Endothelial cell of umbilical vein (primary cell): ENCODE measurements around the gene KIAA0232. TPM values are rescaled to one million over a fixed set of nuclear protein-coding genes. Genes with fewer than 3 reads are reported as not detected.

Source experiments
- BruUV-seq: library from RNA; stranded (reverse); fragments of 400-500 nt; replicated peaks from 2 replicates; lab custom pipeline; 2021; lab: Mats Ljungman, UMichigan
- CTCF ChIA-PET: fragments of 300-600, 350-600 bp; sonication (Branson Sonifier 250); formaldehyde crosslinking; loops from one replicate; lab custom pipeline; 2021; ENCODE audit warnings: antibody characterized with exemption, inconsistent platforms; lab: Charles Lee
- POLR2A ChIA-PET: fragments of 300-600, 350-600 bp; sonication (Branson Sonifier 250); formaldehyde crosslinking; loops from one replicate; lab custom pipeline; 2021; ENCODE audit warnings: antibody characterized with exemption, inconsistent platforms; lab: Charles Lee
- DNase-seq: peaks from one replicate; pipeline ENCODE4 v3.0.0-alpha.2; 2011; ENCODE audit warnings: low read depth, low spot score
- FAIRE-seq: peaks from 2 replicates; lab custom pipeline; 2011; peaks lifted over from hg19 to GRCh38; lab: Jason Lieb, UNC
- H2AFZ ChIP-seq: 2 replicates; pipeline ENCODE4 v1.6.0; 2012; ENCODE audit warnings: low read depth, low read length, control low read depth, inconsistent platforms
- H3K27ac ChIP-seq: 2 replicates; pipeline ENCODE4 v1.5.1; 2011; ENCODE audit warnings: low read depth, mild to moderate bottlenecking, control low read depth, low read length, moderate library complexity; ENCODE audit not compliant: insufficient read depth
- H3K27me3 ChIP-seq, 2 experiments: 2 replicates each; pipeline versions ENCODE4 v1.6.0 to v1.6.1; 2011; ENCODE audit warnings: low read length in 2 of 2, mixed read lengths in 1 of 2; ENCODE audit not compliant: control insufficient read depth in 2 of 2, insufficient read depth in 2 of 2
- H3K36me3 ChIP-seq, 2 experiments: 2 replicates in 1 of 2; 3 replicates in 1 of 2; pipeline ENCODE4 v1.5.1; 2011; ENCODE audit warnings: low read length in 2 of 2, mild to moderate bottlenecking in 1 of 2, moderate library complexity in 1 of 2; ENCODE audit not compliant: control insufficient read depth in 2 of 2, insufficient read depth in 2 of 2; ENCODE audit errors: extremely low read depth in 1 of 2
- H3K4me1 ChIP-seq: 3 replicates; pipeline ENCODE4 v1.5.1; 2011; ENCODE audit warnings: mild to moderate bottlenecking, low read length; ENCODE audit not compliant: control insufficient read depth, insufficient read depth; ENCODE audit errors: extremely low read depth
- H3K4me2 ChIP-seq: 2 replicates; pipeline ENCODE4 v1.6.1; 2011; ENCODE audit warnings: low read length, control low read depth, mixed read lengths; ENCODE audit not compliant: insufficient read depth
- H3K4me3 ChIP-seq, 3 experiments: fragments of 200-600 bp in 1 of 3; sonication (generic), shearing (Covaris generic) in 1 of 3; replicated peaks in 1 of 3; 2 replicates each; pipeline ENCODE4 v1.5.1; 2011 to 2016; ENCODE audit warnings: control low read depth in 3 of 3, low read length in 3 of 3, mild to moderate bottlenecking in 2 of 3, inconsistent platforms in 1 of 3, low read depth in 1 of 3, moderate library complexity in 1 of 3; ENCODE audit not compliant: insufficient read depth in 1 of 3
- H3K79me2 ChIP-seq: 2 replicates; pipeline ENCODE4 v1.6.0; 2012; ENCODE audit warnings: low read length, inconsistent platforms; ENCODE audit not compliant: control insufficient read depth, insufficient read depth
- H3K9ac ChIP-seq: replicated peaks from 2 replicates; pipeline ENCODE3; 2011; ENCODE audit warnings: low read length, control low read depth; ENCODE audit not compliant: insufficient read depth; ENCODE audit errors: extremely low read depth
- H3K9me1 ChIP-seq: replicated peaks from 3 replicates; pipeline ENCODE4 v1.6.0; 2011; ENCODE audit warnings: mild to moderate bottlenecking, low read length; ENCODE audit not compliant: control insufficient read depth, insufficient read depth; ENCODE audit errors: extremely low read depth
- H3K9me3 ChIP-seq: replicated peaks from 2 replicates; pipeline ENCODE4 v1.5.1; 2012; ENCODE audit warnings: low read length, inconsistent platforms; ENCODE audit not compliant: control insufficient read depth, insufficient read depth
- H4K20me1 ChIP-seq: replicated peaks from 2 replicates; pipeline ENCODE3; 2011; ENCODE audit warnings: mild to moderate bottlenecking, low read length; ENCODE audit not compliant: control insufficient read depth, insufficient read depth; ENCODE audit errors: extremely low read depth
- FOS ChIP-seq: IDR thresholded peaks from 2 replicates; pipeline ENCODE4 v1.6.1; 2011; ENCODE audit warnings: mild to moderate bottlenecking, low read length, moderate library complexity, borderline replicate concordance; ENCODE audit not compliant: insufficient read depth
- GATA2 ChIP-seq: IDR thresholded peaks from 2 replicates; pipeline ENCODE4 v1.7.0; 2011; ENCODE audit warnings: low read depth, mild to moderate bottlenecking, moderate library complexity, mixed read lengths, low read length; ENCODE audit not compliant: insufficient read length, insufficient read depth
- POLR2A ChIP-seq: IDR thresholded peaks from 2 replicates; pipeline ENCODE4 v1.6.1; 2012; ENCODE audit warnings: low read depth, mild to moderate bottlenecking, control low read depth, low read length
- POLR2AphosphoS5 ChIP-seq: IDR thresholded peaks from 2 replicates; pipeline ENCODE4 v1.6.1; 2012; ENCODE audit warnings: low read depth, mild to moderate bottlenecking, control low read depth, low read length, moderate library complexity; ENCODE audit not compliant: insufficient read depth
- dilution Hi-C: fragments of 300-500 bp; cut with MboI; formaldehyde crosslinking; loops from one replicate; pipeline ENCODE4 v1.15.0; 2019; ENCODE audit warnings: low sequenced_read_pairs; ENCODE audit not compliant: extremely low pct_ligation_motif_present
- intact Hi-C: fragments of 100-400 bp; cut with micrococcal nuclease; formaldehyde crosslinking; loops from one replicate; pipeline ENCODE4 v1.10.0; 2022
- polyA plus RNA-seq, 4 experiments: library from polyadenylated mRNA; depleted of rRNA in 3 of 4; stranded (reverse) in 3 of 4; unstranded in 1 of 4; fragments of >200 nt; gene quantifications; 2 replicates each; pipeline versions ENCODE4 v1.2.1 to v1.2.3, GENCODE V29; 2011 to 2012; ENCODE audit warnings: missing spikeins in 1 of 4
- total RNA-seq: library from RNA; stranded (reverse); gene quantifications from 2 replicates; pipeline ENCODE4 v1.2.3, GENCODE V29; 2021
- TF ChIP-seq, protein P1 (sequence below), 2 donors: IDR thresholded peaks; 1 replicate in 1 of 2; 2 replicates in 1 of 2; pipeline ENCODE4 v1.5.1; 2011; ENCODE audit warnings: low read length in 2 of 2, mild to moderate bottlenecking in 2 of 2, moderate library complexity in 2 of 2, control low read depth in 1 of 2, inconsistent platforms in 1 of 2, low read depth in 1 of 2; ENCODE audit not compliant: insufficient read depth in 1 of 2; ENCODE audit errors: extremely low read depth in 1 of 2
- TF ChIP-seq, protein P2 (sequence below): IDR thresholded peaks from 2 replicates; pipeline ENCODE4 v1.6.1; 2011; ENCODE audit not compliant: insufficient read depth, insufficient read length

KIAA0232 gene
- total and polyA plus RNA-seq, 2 donors (not counting 3 experiments of a cell fraction or from before 2014, with no cell fraction given): 5.3 to 18.4 TPM

DNA sequence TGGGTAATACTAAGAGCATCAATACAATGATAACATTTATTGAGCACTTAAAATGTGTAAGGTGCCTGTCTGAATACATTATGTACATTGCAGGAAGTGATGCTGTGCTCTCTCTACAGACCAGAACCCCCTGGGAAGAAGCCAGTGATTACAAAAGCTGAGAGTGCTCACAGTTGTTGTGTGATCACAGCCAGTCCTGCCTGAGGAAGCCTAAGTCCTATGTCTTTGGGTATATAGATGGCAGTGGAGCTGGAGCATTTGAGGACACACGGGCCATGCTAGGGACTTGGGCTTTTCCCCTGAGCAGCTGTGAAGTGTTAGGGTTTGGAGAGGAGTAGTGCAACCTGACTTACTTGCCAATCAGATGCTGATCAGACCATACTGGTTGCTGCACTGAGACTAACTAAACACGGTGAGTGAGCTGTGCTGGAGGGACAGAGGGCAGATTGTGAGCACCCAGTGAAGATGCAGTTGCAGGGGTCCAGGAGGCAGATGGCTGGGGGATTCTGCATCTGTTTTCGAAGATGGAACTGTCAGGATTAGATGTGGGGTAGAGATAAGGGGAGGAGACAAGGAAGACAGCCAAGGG lies 66.3 kb downstream of the KIAA0232 start:
- no TSS peak for BruUV-seq
- Histone ChIP-seq H3K79me2 (peaks cover 14% of the 10 kb centered on the region), H3K27ac (no peak overlapping the region), H4K20me1 (no peaks in the 10 kb centered on the region), H3K9me3 (no peaks in the 10 kb centered on the region), H2AFZ (no peak overlapping the region), H3K4me2 (no peak overlapping the region), H3K27me3 (no peaks in the 10 kb centered on the region), H3K9me1 (no peaks in the 10 kb centered on the region), H3K36me3 (peaks cover 3 to 5% of the 10 kb centered on the region in 2 experiments), H3K4me1 (no peaks in the 10 kb centered on the region), H3K4me3 (no peak overlapping the region), H3K9ac (no peak overlapping the region)
- POLR2A ChIA-PET: interaction anchor here (0.7 kb wide), 1 partner anchor 21 kb away, joined by 3 read pairs; no protein-coding TSS in a partner anchor
- CTCF ChIA-PET: no interaction called here
- dilution Hi-C loops (no loop called here), intact Hi-C loops (no loop called here)
- FAIRE-seq (no peak), DNase-seq (no peak)
- TF ChIP-seq FOS: no peak
- no peak for TF ChIP-seq GATA2
- TF ChIP-seq POLR2AphosphoS5: no peak
- TF ChIP-seq, protein P1, sequence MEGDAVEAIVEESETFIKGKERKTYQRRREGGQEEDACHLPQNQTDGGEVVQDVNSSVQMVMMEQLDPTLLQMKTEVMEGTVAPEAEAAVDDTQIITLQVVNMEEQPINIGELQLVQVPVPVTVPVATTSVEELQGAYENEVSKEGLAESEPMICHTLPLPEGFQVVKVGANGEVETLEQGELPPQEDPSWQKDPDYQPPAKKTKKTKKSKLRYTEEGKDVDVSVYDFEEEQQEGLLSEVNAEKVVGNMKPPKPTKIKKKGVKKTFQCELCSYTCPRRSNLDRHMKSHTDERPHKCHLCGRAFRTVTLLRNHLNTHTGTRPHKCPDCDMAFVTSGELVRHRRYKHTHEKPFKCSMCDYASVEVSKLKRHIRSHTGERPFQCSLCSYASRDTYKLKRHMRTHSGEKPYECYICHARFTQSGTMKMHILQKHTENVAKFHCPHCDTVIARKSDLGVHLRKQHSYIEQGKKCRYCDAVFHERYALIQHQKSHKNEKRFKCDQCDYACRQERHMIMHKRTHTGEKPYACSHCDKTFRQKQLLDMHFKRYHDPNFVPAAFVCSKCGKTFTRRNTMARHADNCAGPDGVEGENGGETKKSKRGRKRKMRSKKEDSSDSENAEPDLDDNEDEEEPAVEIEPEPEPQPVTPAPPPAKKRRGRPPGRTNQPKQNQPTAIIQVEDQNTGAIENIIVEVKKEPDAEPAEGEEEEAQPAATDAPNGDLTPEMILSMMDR (IDR thresholded peaks at IDR 0.05; ENCODE audit: extremely low read depth in 1 of 2, insufficient read depth in 1 of 2, low read depth in 1 of 2, low read length in 2 of 2): no peak
- TF ChIP-seq, protein P2, sequence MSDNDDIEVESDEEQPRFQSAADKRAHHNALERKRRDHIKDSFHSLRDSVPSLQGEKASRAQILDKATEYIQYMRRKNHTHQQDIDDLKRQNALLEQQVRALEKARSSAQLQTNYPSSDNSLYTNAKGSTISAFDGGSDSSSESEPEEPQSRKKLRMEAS: no peak
- no peak for TF ChIP-seq POLR2A
